ENCODE results near the gene BIN2.
"Not testable (repeated sequence)": the region's sequence is repeated elsewhere in the genome, so short reads cannot be mapped to it uniquely, and the experiment has no call there.

Gene BIN2

GRCh38 chr12:51337336-51337735 is 13.4 kb upstream of the BIN2 start:
- H3K36me3 ChIP-seq (ENCODE audit: control insufficient read depth in 4 of 4, insufficient read depth in 4 of 4, low read length in 3 of 4); H3K27me3 ChIP-seq (replicated peaks in 2 of 5; ENCODE audit: control insufficient read depth in 4 of 5, insufficient read depth in 5 of 5, low read length in 4 of 5); POLR2A ChIA-PET; DNase-seq; H3K9me3 ChIP-seq (ENCODE audit: control extremely low read depth in 1 of 5, control insufficient read depth in 4 of 5, insufficient read depth in 2 of 5, low read depth in 1 of 5, low read length in 4 of 5); H3K27ac ChIP-seq (ENCODE audit: insufficient read depth in 1 of 2, low read depth in 1 of 2, low read length in 2 of 2, poor library complexity in 1 of 2, severe bottlenecking in 2 of 2); H3K4me3 ChIP-seq (ENCODE audit: control insufficient read depth in 1 of 7, extremely low read depth in 1 of 7, insufficient read depth in 4 of 7, low read depth in 2 of 7, low read length in 6 of 7): not testable (repeated sequence)
- peaks cover 12 to 32% (median 25%) of the 10 kb centered on the region in 4 experiments for H3K4me1 ChIP-seq (ENCODE audit: control extremely low read depth in 1 of 4, control insufficient read depth in 4 of 4, insufficient read depth in 4 of 4, low read length in 3 of 4)
- CTCF ChIA-PET, result interaction anchor here (1.0 to 27.3 kb wide), 3 partner anchors 13 to 76 kb away, joined by 3 to 666 read pairs (median 38); partner anchors contain the start of gene BIN2

- WGBS (ENCODE audit: insufficient coverage), result 45% methylated on average over 2 of the region's 2 CpGs
- Histone ChIP-seq H3K27ac (ENCODE audit: insufficient read depth in 1 of 2, low read depth in 1 of 2, low read length in 2 of 2, poor library complexity in 1 of 2, severe bottlenecking in 2 of 2) (no peak overlapping the region), H3K4me3 (ENCODE audit: control insufficient read depth in 1 of 7, extremely low read depth in 1 of 7, insufficient read depth in 4 of 7, low read depth in 2 of 7, low read length in 6 of 7) (no peak overlapping the region), H3K27me3 (replicated peaks in 2 of 5; ENCODE audit: control insufficient read depth in 4 of 5, insufficient read depth in 5 of 5, low read length in 4 of 5) (no peaks in the 10 kb centered on the region), H3K4me1 (ENCODE audit: control extremely low read depth in 1 of 4, control insufficient read depth in 4 of 4, insufficient read depth in 4 of 4, low read length in 3 of 4) (peaks cover 10 to 25% (median 21%) of the 10 kb centered on the region in 4 experiments), H3K9me3 (ENCODE audit: control extremely low read depth in 1 of 5, control insufficient read depth in 4 of 5, insufficient read depth in 2 of 5, low read depth in 1 of 5, low read length in 4 of 5) (no peaks in the 10 kb centered on the region), H3K36me3 (ENCODE audit: control insufficient read depth in 4 of 4, insufficient read depth in 4 of 4, low read length in 3 of 4) (peaks cover 0 to 2% (median 0%) of the 10 kb centered on the region in 4 experiments)
- POLR2A ChIA-PET, result interaction anchor here (0.6 to 1.4 kb wide), 2 partner anchors 9 to 32 kb away, joined by 3 to 4 read pairs; no protein-coding TSS in a partner anchor
- CTCF ChIA-PET, result interaction anchor here (1.4 to 27.3 kb wide), 2 partner anchors 21 to 82 kb away, joined by 3 to 666 read pairs; partner anchors contain the start of gene BIN2
- peak in 2 of 3 donors; percentile 60 to 63 for DNase-seq
Measured at GRCh38 chr12:51335931-51336330, 12.0 kb upstream of the BIN2 start.

GRCh38 chr12:51334764-51335163 is 10.8 kb upstream of the BIN2 start:
- WGBS (ENCODE audit: insufficient coverage), result 75% methylated on average over 4 of the region's 4 CpGs
- H3K27ac ChIP-seq (ENCODE audit: insufficient read depth in 1 of 2, low read depth in 1 of 2, low read length in 2 of 2, poor library complexity in 1 of 2, severe bottlenecking in 2 of 2), result no peak overlapping the region
- H3K9me3 ChIP-seq (ENCODE audit: control extremely low read depth in 1 of 5, control insufficient read depth in 4 of 5, insufficient read depth in 2 of 5, low read depth in 1 of 5, low read length in 4 of 5), result no peaks in the 10 kb centered on the region
- H3K36me3 ChIP-seq (ENCODE audit: control insufficient read depth in 4 of 4, insufficient read depth in 4 of 4, low read length in 3 of 4), result peaks cover 0 to 2% (median 0%) of the 10 kb centered on the region in 4 experiments
- no peaks in the 10 kb centered on the region for H3K27me3 ChIP-seq (replicated peaks in 2 of 5; ENCODE audit: control insufficient read depth in 4 of 5, insufficient read depth in 5 of 5, low read length in 4 of 5)
- H3K4me1 ChIP-seq (ENCODE audit: control extremely low read depth in 1 of 4, control insufficient read depth in 4 of 4, insufficient read depth in 4 of 4, low read length in 3 of 4), result peaks cover 13 to 32% (median 27%) of the 10 kb centered on the region in 4 experiments
- H3K4me3 ChIP-seq (ENCODE audit: control insufficient read depth in 1 of 7, extremely low read depth in 1 of 7, insufficient read depth in 4 of 7, low read depth in 2 of 7, low read length in 6 of 7), result no peak overlapping the region
- ChIA-PET CTCF (interaction anchor here (1.7 to 27.3 kb wide), 2 partner anchors 20 to 54 kb away, joined by 3 to 666 read pairs; partner anchors contain the start of gene BIN2), POLR2A (no interaction called here)
- peak in 2 of 3 donors; percentile 27 to 33 for DNase-seq

- 100% methylated on average over 4 of the region's 6 CpGs for WGBS (ENCODE audit: insufficient coverage)
- H3K9me3 ChIP-seq (ENCODE audit: control extremely low read depth in 1 of 5, control insufficient read depth in 4 of 5, insufficient read depth in 2 of 5, low read depth in 1 of 5, low read length in 4 of 5), result no peaks in the 10 kb centered on the region
- CTCF ChIA-PET, result interaction anchor here (1.7 to 27.3 kb wide), 3 partner anchors 8 to 53 kb away, joined by 3 to 666 read pairs (median 28); partner anchors contain the start of gene BIN2
- peaks cover 25 to 44% (median 40%) of the 10 kb centered on the region in 4 experiments for H3K4me1 ChIP-seq (ENCODE audit: control extremely low read depth in 1 of 4, control insufficient read depth in 4 of 4, insufficient read depth in 4 of 4, low read length in 3 of 4)
- no peak overlapping the region for H3K27ac ChIP-seq (ENCODE audit: insufficient read depth in 1 of 2, low read depth in 1 of 2, low read length in 2 of 2, poor library complexity in 1 of 2, severe bottlenecking in 2 of 2)
- H3K4me3 ChIP-seq (ENCODE audit: control insufficient read depth in 1 of 7, extremely low read depth in 1 of 7, insufficient read depth in 4 of 7, low read depth in 2 of 7, low read length in 6 of 7), result no peak overlapping the region
- no peak for DNase-seq
- POLR2A ChIA-PET, result interaction anchor here (1.2 kb wide), 1 partner anchor 10 kb away, joined by 3 read pairs; the partner anchor contains the start of gene BIN2
- H3K36me3 ChIP-seq (ENCODE audit: control insufficient read depth in 4 of 4, insufficient read depth in 4 of 4, low read length in 3 of 4), result peaks cover 0 to 2% (median 0%) of the 10 kb centered on the region in 4 experiments
- no peaks in the 10 kb centered on the region for H3K27me3 ChIP-seq (replicated peaks in 2 of 5; ENCODE audit: control insufficient read depth in 4 of 5, insufficient read depth in 5 of 5, low read length in 4 of 5)
Measured at GRCh38 chr12:51333536-51333935, 9.6 kb upstream of the BIN2 start.

GRCh38 chr12:51330186-51330585 is 6.2 kb upstream of the BIN2 start:
- H3K36me3 ChIP-seq (ENCODE audit: control insufficient read depth in 4 of 4, insufficient read depth in 4 of 4, low read length in 3 of 4), result peaks cover 0 to 2% (median 0%) of the 10 kb centered on the region in 4 experiments
- no peak for DNase-seq
- peak overlapping the region in 3 of 7 experiments; percentile 8 to 61 (median 22) for H3K4me3 ChIP-seq (ENCODE audit: control insufficient read depth in 1 of 7, extremely low read depth in 1 of 7, insufficient read depth in 4 of 7, low read depth in 2 of 7, low read length in 6 of 7)
- no peaks in the 10 kb centered on the region for H3K9me3 ChIP-seq (ENCODE audit: control extremely low read depth in 1 of 5, control insufficient read depth in 4 of 5, insufficient read depth in 2 of 5, low read depth in 1 of 5, low read length in 4 of 5)
- peaks cover 37 to 60% (median 55%) of the 10 kb centered on the region in 4 experiments for H3K4me1 ChIP-seq (ENCODE audit: control extremely low read depth in 1 of 4, control insufficient read depth in 4 of 4, insufficient read depth in 4 of 4, low read length in 3 of 4)
- peak overlapping the region in 1 of 2 experiments; percentile 47 for H3K27ac ChIP-seq (ENCODE audit: insufficient read depth in 1 of 2, low read depth in 1 of 2, low read length in 2 of 2, poor library complexity in 1 of 2, severe bottlenecking in 2 of 2)
- ChIA-PET POLR2A (interaction anchor here (0.6 kb wide), 1 partner anchor 434 kb away, joined by 3 read pairs; no protein-coding TSS in a partner anchor), CTCF (interaction anchor here (4.4 to 27.3 kb wide), 2 partner anchors 11 to 16 kb away, joined by 28 to 666 read pairs; partner anchors contain the start of gene BIN2)
- H3K27me3 ChIP-seq (replicated peaks in 2 of 5; ENCODE audit: control insufficient read depth in 4 of 5, insufficient read depth in 5 of 5, low read length in 4 of 5), result no peaks in the 10 kb centered on the region

GRCh38 chr12:51329742-51330141 is 5.8 kb upstream of the BIN2 start:
- Histone ChIP-seq H3K36me3 (ENCODE audit: control insufficient read depth in 4 of 4, insufficient read depth in 4 of 4, low read length in 3 of 4) (no peaks in the 10 kb centered on the region), H3K27ac (ENCODE audit: insufficient read depth in 1 of 2, low read depth in 1 of 2, low read length in 2 of 2, poor library complexity in 1 of 2, severe bottlenecking in 2 of 2) (peak overlapping the region in 1 of 2 experiments; percentile 47), H3K9me3 (ENCODE audit: control extremely low read depth in 1 of 5, control insufficient read depth in 4 of 5, insufficient read depth in 2 of 5, low read depth in 1 of 5, low read length in 4 of 5) (no peaks in the 10 kb centered on the region), H3K4me1 (ENCODE audit: control extremely low read depth in 1 of 4, control insufficient read depth in 4 of 4, insufficient read depth in 4 of 4, low read length in 3 of 4) (peaks cover 41 to 60% (median 58%) of the 10 kb centered on the region in 4 experiments), H3K27me3 (replicated peaks in 2 of 5; ENCODE audit: control insufficient read depth in 4 of 5, insufficient read depth in 5 of 5, low read length in 4 of 5) (no peaks in the 10 kb centered on the region), H3K4me3 (ENCODE audit: control insufficient read depth in 1 of 7, extremely low read depth in 1 of 7, insufficient read depth in 4 of 7, low read depth in 2 of 7, low read length in 6 of 7) (peak overlapping the region in 4 of 7 experiments; percentile 22 to 61 (median 40))
- peak in 2 of 3 donors; percentile 45 to 57 for DNase-seq
- CTCF ChIA-PET, result interaction anchor here (4.4 to 27.3 kb wide), 2 partner anchors 12 to 15 kb away, joined by 28 to 666 read pairs; partner anchors contain the start of gene BIN2
- 19% methylated on average over 5 of the region's 5 CpGs for WGBS (ENCODE audit: insufficient coverage)
- POLR2A ChIA-PET, result interaction anchor here (0.6 kb wide), 1 partner anchor 433 kb away, joined by 3 read pairs; no protein-coding TSS in a partner anchor

- H3K36me3 ChIP-seq (ENCODE audit: control insufficient read depth in 4 of 4, insufficient read depth in 4 of 4, low read length in 3 of 4), result no peaks in the 10 kb centered on the region
- no peak overlapping the region for H3K27ac ChIP-seq (ENCODE audit: insufficient read depth in 1 of 2, low read depth in 1 of 2, low read length in 2 of 2, poor library complexity in 1 of 2, severe bottlenecking in 2 of 2)
- DNase-seq, result no peak
- ChIA-PET CTCF (interaction anchor here (0.5 to 29.0 kb wide), 3 partner anchors 14 to 43 kb away, joined by 3 to 666 read pairs (median 15); partner anchors contain the start of gene CELA1), POLR2A (no interaction called here)
- 92% methylated on average over 4 of the region's 4 CpGs for WGBS (ENCODE audit: insufficient coverage)
- peaks cover 41 to 69% (median 66%) of the 10 kb centered on the region in 4 experiments for H3K4me1 ChIP-seq (ENCODE audit: control extremely low read depth in 1 of 4, control insufficient read depth in 4 of 4, insufficient read depth in 4 of 4, low read length in 3 of 4)
- no peaks in the 10 kb centered on the region for H3K9me3 ChIP-seq (ENCODE audit: control extremely low read depth in 1 of 5, control insufficient read depth in 4 of 5, insufficient read depth in 2 of 5, low read depth in 1 of 5, low read length in 4 of 5)
- H3K4me3 ChIP-seq (ENCODE audit: control insufficient read depth in 1 of 7, extremely low read depth in 1 of 7, insufficient read depth in 4 of 7, low read depth in 2 of 7, low read length in 6 of 7), result peak overlapping the region in 1 of 7 experiments; percentile 30
- H3K27me3 ChIP-seq (replicated peaks in 2 of 5; ENCODE audit: control insufficient read depth in 4 of 5, insufficient read depth in 5 of 5, low read length in 4 of 5), result no peaks in the 10 kb centered on the region
Measured at GRCh38 chr12:51328587-51328986, 4.6 kb upstream of the BIN2 start.

Data from common myeloid progenitor, CD34-positive (primary cell).